H1 (cell line): ENCODE measurements around the gene EXT2. TPM values are rescaled to one million over a fixed set of nuclear protein-coding genes. Genes with fewer than 3 reads are reported as not detected.

ENCODE experiments used
- CTCF ChIA-PET: fragments of 300-600 bp; sonication (Branson Sonifier 250); formaldehyde crosslinking; loops from one replicate; lab custom pipeline; 2021; ENCODE audit not compliant: partially characterized antibody; lab: Charles Lee
- POLR2A ChIA-PET: fragments of 300-600 bp; sonication (Branson Sonifier 250); formaldehyde crosslinking; loops from one replicate; lab custom pipeline; 2021; ENCODE audit warnings: inconsistent platforms; ENCODE audit not compliant: partially characterized antibody; lab: Charles Lee
- DNase-seq, 2 experiments: peaks; one replicate each; pipeline versions ENCODE4 v3.0.0 to v3.0.0-alpha.2; 2010 to 2022; ENCODE audit warnings: low spot score in 2 of 2, low read depth in 1 of 2, mixed read lengths in 1 of 2
- FAIRE-seq: peaks from 2 replicates; lab custom pipeline; 2011; peaks lifted over from hg19 to GRCh38; lab: Jason Lieb, UNC
- H2AFZ ChIP-seq: 2 replicates; pipeline ENCODE4 v1.8.1; 2012; ENCODE audit warnings: low read length, inconsistent platforms
- H2AK5ac ChIP-seq: 2 replicates; pipeline ENCODE4 v1.6.1; 2013; ENCODE audit warnings: low read depth, low read length
- H2BK120ac ChIP-seq: replicated peaks from 2 replicates; pipeline ENCODE3; 2013; ENCODE audit warnings: low read depth, low read length, inconsistent platforms
- H2BK12ac ChIP-seq: 2 replicates; pipeline ENCODE4 v1.6.1; 2013; ENCODE audit warnings: low read depth, low read length
- H2BK15ac ChIP-seq: 2 replicates; pipeline ENCODE4 v1.6.1; 2013; ENCODE audit warnings: low read length
- H2BK20ac ChIP-seq: 2 replicates; pipeline ENCODE4 v1.6.1; 2013; ENCODE audit warnings: low read length
- H2BK5ac ChIP-seq: 2 replicates; pipeline ENCODE4 v1.6.1; 2013; ENCODE audit warnings: low read depth, low read length
- H3K14ac ChIP-seq: 2 replicates; pipeline ENCODE4 v1.6.1; 2013; ENCODE audit warnings: inconsistent platforms; ENCODE audit not compliant: insufficient read length
- H3K18ac ChIP-seq: 2 replicates; pipeline ENCODE4 v1.6.1; 2013; ENCODE audit warnings: low read length; ENCODE audit errors: extremely low read depth
- H3K23ac ChIP-seq: 2 replicates; pipeline ENCODE4 v1.6.1; 2013; ENCODE audit warnings: inconsistent platforms; ENCODE audit not compliant: insufficient read length
- H3K23me2 ChIP-seq: 2 replicates; pipeline ENCODE4 v1.6.1; 2013; ENCODE audit warnings: low read depth, low read length
- H3K27ac ChIP-seq: 2 replicates; pipeline ENCODE4 v1.6.1; 2011; ENCODE audit warnings: low read depth, low read length, inconsistent platforms
- H3K27me3 ChIP-seq, 4 experiments: replicated peaks in 1 of 4; 1 replicate in 1 of 4; 2 replicates in 3 of 4; pipeline versions ENCODE4 v1.6.1 to v1.8.1; 2011 to 2013; ENCODE audit warnings: low read length in 3 of 4, mild to moderate bottlenecking in 3 of 4, inconsistent platforms in 2 of 4, mixed read lengths in 2 of 4, moderate library complexity in 1 of 4; ENCODE audit not compliant: control insufficient read depth in 3 of 4, insufficient read depth in 3 of 4; ENCODE audit errors: extremely low read depth in 1 of 4
- H3K36me3 ChIP-seq, 4 experiments: 2 replicates each; pipeline versions ENCODE4 v1.6.1 to v1.8.1; 2011 to 2013; ENCODE audit warnings: mild to moderate bottlenecking in 4 of 4, low read length in 3 of 4, moderate library complexity in 2 of 4, control low read depth in 1 of 4, inconsistent platforms in 1 of 4; ENCODE audit not compliant: insufficient read depth in 4 of 4, control insufficient read depth in 2 of 4
- H3K4ac ChIP-seq: replicated peaks from 2 replicates; pipeline ENCODE3; 2013; ENCODE audit warnings: low read length, low read depth, mixed read lengths, inconsistent platforms; ENCODE audit not compliant: insufficient read length
- H3K4me1 ChIP-seq, 4 experiments: replicated peaks in 1 of 4; 1 replicate in 1 of 4; 2 replicates in 3 of 4; pipeline versions ENCODE4 v1.6.1 to v1.8.1; 2011 to 2013; ENCODE audit warnings: low read length in 3 of 4, inconsistent platforms in 2 of 4, mixed read lengths in 1 of 4; ENCODE audit not compliant: insufficient read depth in 4 of 4, control insufficient read depth in 3 of 4
- H3K4me2 ChIP-seq, 2 experiments: 2 replicates each; pipeline versions ENCODE4 v1.6.1 to v1.8.1; 2011 to 2013; ENCODE audit warnings: low read depth in 2 of 2, low read length in 2 of 2, control low read depth in 1 of 2, inconsistent platforms in 1 of 2, mild to moderate bottlenecking in 1 of 2; ENCODE audit not compliant: insufficient read depth in 1 of 2
- H3K4me3 ChIP-seq, 4 experiments: fragments of 200-600, 300-600 bp in 1 of 4; sonication (generic), shearing (Covaris generic), sonication (Bioruptor Twin) in 1 of 4; 2 replicates each; pipeline versions ENCODE4 v1.5.1 to v1.8.1; 2011 to 2016; ENCODE audit warnings: low read length in 4 of 4, low read depth in 3 of 4, control low read depth in 2 of 4, inconsistent platforms in 2 of 4, mild to moderate bottlenecking in 2 of 4, mixed read lengths in 1 of 4, moderate library complexity in 1 of 4; ENCODE audit not compliant: insufficient read depth in 2 of 4; ENCODE audit errors: extremely low read depth in 1 of 4
- H3K56ac ChIP-seq: replicated peaks from 2 replicates; pipeline ENCODE3; 2013; ENCODE audit warnings: low read depth, mild to moderate bottlenecking, mixed read lengths, low read length, inconsistent platforms; ENCODE audit not compliant: insufficient read length
- H3K79me1 ChIP-seq: 2 replicates; pipeline ENCODE4 v1.6.1; 2013; ENCODE audit warnings: low read depth, low read length, control low read depth
- H3K79me2 ChIP-seq, 2 experiments: 2 replicates each; pipeline versions ENCODE4 v1.6.1 to v1.8.1; 2012 to 2013; ENCODE audit warnings: low read length in 2 of 2, mild to moderate bottlenecking in 2 of 2, inconsistent platforms in 1 of 2; ENCODE audit not compliant: insufficient read depth in 2 of 2, control insufficient read depth in 1 of 2
- H3K9ac ChIP-seq, 4 experiments: replicated peaks in 1 of 4; 1 replicate in 1 of 4; 2 replicates in 3 of 4; pipeline versions ENCODE4 v1.6.1 to v1.8.1; 2011 to 2013; ENCODE audit warnings: low read depth in 3 of 4, low read length in 3 of 4, control low read depth in 2 of 4, mild to moderate bottlenecking in 2 of 4, moderate library complexity in 2 of 4, inconsistent platforms in 1 of 4; ENCODE audit errors: extremely low read depth in 1 of 4
- H3K9me3 ChIP-seq, 2 experiments: 2 replicates each; pipeline versions ENCODE4 v1.6.1 to v1.8.1; 2012 to 2013; ENCODE audit warnings: mild to moderate bottlenecking in 2 of 2, moderate library complexity in 2 of 2, control low read depth in 1 of 2, inconsistent platforms in 1 of 2, low read depth in 1 of 2, low read length in 1 of 2, mixed read lengths in 1 of 2; ENCODE audit not compliant: insufficient read depth in 2 of 2
- H4K20me1 ChIP-seq, 2 experiments: replicated peaks in 1 of 2; 2 replicates each; pipeline versions ENCODE3 to v1.8.1; 2011 to 2013; ENCODE audit warnings: inconsistent platforms in 2 of 2, low read length in 2 of 2, mild to moderate bottlenecking in 1 of 2; ENCODE audit not compliant: insufficient read depth in 2 of 2, control insufficient read depth in 1 of 2
- H4K5ac ChIP-seq: 2 replicates; pipeline ENCODE4 v1.6.1; 2013; ENCODE audit warnings: low read length, low read depth, mixed read lengths, inconsistent platforms; ENCODE audit not compliant: insufficient read length
- H4K8ac ChIP-seq: 2 replicates; pipeline ENCODE4 v1.8.0; 2013; ENCODE audit warnings: mild to moderate bottlenecking, moderate library complexity, low read length, inconsistent platforms; ENCODE audit not compliant: insufficient read depth; ENCODE audit errors: extremely low read depth
- H4K91ac ChIP-seq: replicated peaks from 2 replicates; pipeline ENCODE3; 2013; ENCODE audit warnings: low read length, mixed read lengths, inconsistent platforms; ENCODE audit not compliant: insufficient read length
- ASH2L ChIP-seq: fragments of 200-600, 300-600 bp; sonication (generic); IDR thresholded peaks from one replicate; pipeline ENCODE4 v1.7.1; 2017; ENCODE audit warnings: low read length
- BRCA1 ChIP-seq: IDR thresholded peaks from 2 replicates; pipeline ENCODE4 v1.6.1; 2012; ENCODE audit warnings: low read depth, low read length, improper control_type of control experiment
- EGR1 ChIP-seq: IDR thresholded peaks from 2 replicates; pipeline ENCODE4 v1.6.1; 2011; ENCODE audit warnings: low read depth, low read length, borderline replicate concordance
- EZH2 ChIP-seq: fragments of 200-600 bp; sonication (generic); IDR thresholded peaks from 2 replicates; pipeline ENCODE4 v1.7.1; 2012; ENCODE audit warnings: low read depth, mild to moderate bottlenecking, moderate library complexity, low read length, inconsistent platforms; ENCODE audit not compliant: severe bottlenecking
- GABPA ChIP-seq: IDR thresholded peaks from 2 replicates; pipeline ENCODE4 v1.6.1; 2011; ENCODE audit warnings: mild to moderate bottlenecking, low read length, moderate library complexity, borderline replicate concordance; ENCODE audit not compliant: insufficient read depth
- HDAC6 ChIP-seq: IDR thresholded peaks from one replicate; pipeline ENCODE4 v1.7.1; 2012; ENCODE audit warnings: low read depth, mild to moderate bottlenecking, inconsistent platforms, low read length, moderate library complexity
- KDM4A ChIP-seq: IDR thresholded peaks from one replicate; pipeline ENCODE4 v1.7.1; 2012; ENCODE audit warnings: low read depth, mild to moderate bottlenecking, moderate library complexity, low read length, inconsistent platforms; ENCODE audit not compliant: severe bottlenecking
- NRF1 ChIP-seq: IDR thresholded peaks from 2 replicates; pipeline ENCODE4 v1.6.1; 2011; ENCODE audit warnings: mild to moderate bottlenecking, low read depth, low read length, improper control_type of control experiment
- POU5F1 ChIP-seq: IDR thresholded peaks from 2 replicates; pipeline ENCODE4 v1.6.1; 2011; ENCODE audit warnings: low read depth, mild to moderate bottlenecking, low read length, moderate library complexity
- RFX5 ChIP-seq: IDR thresholded peaks from 2 replicates; pipeline ENCODE4 v1.6.1; 2011; ENCODE audit warnings: low read depth, low read length, improper control_type of control experiment, borderline replicate concordance
- SP2 ChIP-seq: IDR thresholded peaks from 2 replicates; pipeline ENCODE4 v1.6.1; 2012; ENCODE audit warnings: mild to moderate bottlenecking, low read length, inconsistent platforms
- TAF7 ChIP-seq: optimal IDR thresholded peaks from 2 replicates; pipeline ENCODE3; 2011; ENCODE audit warnings: low read depth, mild to moderate bottlenecking, inconsistent platforms, low read length, moderate library complexity, borderline replicate concordance
- TBP ChIP-seq: IDR thresholded peaks from 2 replicates; pipeline ENCODE4 v1.6.1; 2011; ENCODE audit warnings: low read depth, low read length, improper control_type of control experiment
- WGBS, 2 experiments: shearing (Covaris generic) in 1 of 2; methylation state at CpG; one replicate each; pipeline versions ENCODE4 v1.1.6 to v1.1.7; 2013 to 2015; ENCODE audit warnings: low lambda C conversion rate in 2 of 2, mixed read lengths in 2 of 2, inconsistent platforms in 1 of 2, low coverage in 1 of 2, missing lambda C conversion rate in 1 of 2; ENCODE audit not compliant: insufficient replicate concordance in 2 of 2, insufficient coverage in 1 of 2, insufficient read length in 1 of 2; ENCODE audit errors: extremely low coverage in 1 of 2, missing lambda C conversion rate in 1 of 2; 5-methylcytosine and 5-hydroxymethylcytosine counted together
- polyA plus RNA-seq, 7 experiments: library from polyadenylated mRNA; depleted of rRNA in 3 of 7; stranded (reverse) in 5 of 7; unstranded in 2 of 7; fragments of >200 nt in 5 of 7; fragments of 200-250 nt in 2 of 7; gene quantifications; 1 replicate in 5 of 7; 2 replicates in 1 of 7; 4 replicates in 1 of 7; pipeline versions ENCODE4 v1.2.1 to v1.2.3, GENCODE V29; 2011 to 2013; ENCODE audit warnings: missing spikeins in 2 of 7, mixed read lengths in 2 of 7
- total RNA-seq: library from RNA; stranded (reverse); fragmentation: NEBNext Ultra II Directional; extraction: Animal tissue kit (Norgen Biotek cat#: 25700); gene quantifications from 2 replicates; pipeline ENCODE4 v1.2.1, GENCODE V29; 2021
- TF ChIP-seq, protein P1 (sequence below): IDR thresholded peaks from 2 replicates; pipeline ENCODE4 v1.6.1; 2011; ENCODE audit warnings: low read length, improper control_type of control experiment

EXT2 gene
- total and polyA plus RNA-seq, 2 of the 8 experiments (the other 6 are each of a cell fraction or from before 2014, with no cell fraction given), result 29.8 to 42.8 TPM

GRCh38 chr11:44192017-44192385, 96.5 kb downstream of the EXT2 start:
- Histone ChIP-seq H4K5ac (no peak overlapping the region), H3K9ac (no peak overlapping the region), H3K4me1 (peaks cover 0 to 13% (median 8%) of the 10 kb centered on the region in 4 experiments; a peak in 3 of 7 replicates), H2BK12ac (no peak overlapping the region), H2BK5ac (no peak overlapping the region), H3K27ac (no peak overlapping the region), H3K9me3 (peaks cover 10 to 14% of the 10 kb centered on the region in 2 experiments), H3K56ac (no peak overlapping the region), H3K18ac (no peak overlapping the region), H3K23me2 (no peaks in the 10 kb centered on the region), H2BK20ac (no peak overlapping the region), H4K8ac (no peak overlapping the region), H3K79me1 (no peaks in the 10 kb centered on the region), H3K79me2 (no peaks in the 10 kb centered on the region), H3K14ac (no peak overlapping the region), H3K23ac (no peak overlapping the region), H3K27me3 (no peaks in the 10 kb centered on the region), H3K4ac (no peak overlapping the region), H4K20me1 (no peaks in the 10 kb centered on the region), H2AFZ (no peak overlapping the region), H3K36me3 (peaks cover 0 to 2% (median 0%) of the 10 kb centered on the region in 4 experiments; a peak in 2 of 8 replicates), H3K4me2 (no peak overlapping the region), H3K4me3 (no peak overlapping the region), H4K91ac (no peak overlapping the region), H2BK120ac (no peak overlapping the region), H2BK15ac (peak overlapping the region; percentile 31; the same call in 1 of the 2 replicates), H2AK5ac (no peak overlapping the region)
- DNase-seq, result no peak
- CTCF ChIA-PET, result interaction anchor here (0.9 to 3.1 kb wide), 4 partner anchors 13 to 111 kb away, joined by 3 to 13 read pairs (median 3); no protein-coding TSS in a partner anchor
- 78% methylated on average over 2 of the region's 2 CpGs; no CpG with 5 or more reads in 1 of the 2 experiments for WGBS, 2 experiments
- POLR2A ChIA-PET, result no interaction called here
- no peak for FAIRE-seq
- TF ChIP-seq NRF1, result no peak
- TF ChIP-seq EZH2, result no peak
- no peak for TF ChIP-seq ASH2L
- TF ChIP-seq SP2, result no peak
- TF ChIP-seq, protein P1, sequence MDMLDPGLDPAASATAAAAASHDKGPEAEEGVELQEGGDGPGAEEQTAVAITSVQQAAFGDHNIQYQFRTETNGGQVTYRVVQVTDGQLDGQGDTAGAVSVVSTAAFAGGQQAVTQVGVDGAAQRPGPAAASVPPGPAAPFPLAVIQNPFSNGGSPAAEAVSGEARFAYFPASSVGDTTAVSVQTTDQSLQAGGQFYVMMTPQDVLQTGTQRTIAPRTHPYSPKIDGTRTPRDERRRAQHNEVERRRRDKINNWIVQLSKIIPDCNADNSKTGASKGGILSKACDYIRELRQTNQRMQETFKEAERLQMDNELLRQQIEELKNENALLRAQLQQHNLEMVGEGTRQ, result no peak
- no peak for TF ChIP-seq POU5F1
- no peak for TF ChIP-seq GABPA
- TF ChIP-seq KDM4A, result no peak
- no peak for TF ChIP-seq RFX5
- no peak for TF ChIP-seq HDAC6
- no peak for TF ChIP-seq EGR1
- TF ChIP-seq TAF7, result no peak
- TF ChIP-seq BRCA1, result no peak
- no peak for TF ChIP-seq TBP
